Skin of body (tissue), 2 donors: ENCODE measurements around the gene MRPS12. TPM values are rescaled to one million over a fixed set of nuclear protein-coding genes. Genes with fewer than 3 reads are reported as not detected.
A peak's percentile ranks its signal among the peaks of the same experiment; 100 is the strongest.

Source experiments
- DNase-seq: peaks from one replicate; lab custom pipeline; 2025; lab: John Stamatoyannopoulos, UW
- total RNA-seq: library from RNA; depleted of rRNA; stranded (reverse); fragments of >200 nt; gene quantifications from one replicate; pipeline ENCODE4 v1.2.3, GENCODE V29; 2014

Gene MRPS12
- total RNA-seq, 1 donor from 2014 or later, result 14.5 TPM

- no peak for DNase-seq
Measured at GRCh38 chr19:38911388-38912001, 19.2 kb upstream of the MRPS12 start.

GRCh38 chr19:38912600-38913514 lies 17.9 kb upstream of the MRPS12 start:
- DNase-seq, result no peak

- no peak for DNase-seq
Measured at GRCh38 chr19:38913958-38914357, 16.8 kb upstream of the MRPS12 start.

GRCh38 chr19:38915329-38916321 lies 15.1 kb upstream of the MRPS12 start:
- DNase-seq, result no peak

- DNase-seq, result no peak
Measured at GRCh38 chr19:38917516-38917915, 13.2 kb upstream of the MRPS12 start.

GRCh38 chr19:38917921-38918491 lies 12.7 kb upstream of the MRPS12 start:
- DNase-seq, result no peak

- DNase-seq, result no peak
Measured at GRCh38 chr19:38918526-38918925, 12.2 kb upstream of the MRPS12 start.

- DNase-seq, result peak; percentile 17
Measured at GRCh38 chr19:38919837-38920601, 10.7 kb upstream of the MRPS12 start.

- no peak for DNase-seq
Measured at GRCh38 chr19:38920602-38921419, 9.9 kb upstream of the MRPS12 start.

- no peak for DNase-seq
Measured at GRCh38 chr19:38921420-38922274, 9.1 kb upstream of the MRPS12 start.

- no peak for DNase-seq
Measured at GRCh38 chr19:38922482-38922881, 8.3 kb upstream of the MRPS12 start.

- no peak for DNase-seq
Measured at GRCh38 chr19:38924388-38924787, 6.4 kb upstream of the MRPS12 start.

GRCh38 chr19:38928391-38929001 lies 2.2 kb upstream of the MRPS12 start:
- DNase-seq, result no peak

- DNase-seq, result peak; percentile 98
Measured at GRCh38 chr19:38929929-38930775, 592 bp upstream of the MRPS12 start, which contains the start of gene SARS2. Gene SARS2, minus strand, starts transcription at chr19:38930763. Its CDS starts 27 bp downstream, at chr19:38930736.

GRCh38 chr19:38931521-38931793 lies 713 bp downstream of the MRPS12 start:
- no peak for DNase-seq

- no peak for DNase-seq
Measured at GRCh38 chr19:38932425-38933179, 1.9 kb downstream of the MRPS12 start.

- DNase-seq, result no peak
Measured at GRCh38 chr19:38933544-38933943, 2.8 kb downstream of the MRPS12 start.
